GM19438 (cell line): ENCODE data around the gene SHROOM3.

Experiments
- ATAC-seq: cut with Tn5 transposase; IDR thresholded peaks from one replicate; pipeline ENCODE4 v1.9.1; 2021; ENCODE audit warnings: low read depth; ENCODE audit not compliant: unreplicated experiment

SHROOM3 gene

DNA sequence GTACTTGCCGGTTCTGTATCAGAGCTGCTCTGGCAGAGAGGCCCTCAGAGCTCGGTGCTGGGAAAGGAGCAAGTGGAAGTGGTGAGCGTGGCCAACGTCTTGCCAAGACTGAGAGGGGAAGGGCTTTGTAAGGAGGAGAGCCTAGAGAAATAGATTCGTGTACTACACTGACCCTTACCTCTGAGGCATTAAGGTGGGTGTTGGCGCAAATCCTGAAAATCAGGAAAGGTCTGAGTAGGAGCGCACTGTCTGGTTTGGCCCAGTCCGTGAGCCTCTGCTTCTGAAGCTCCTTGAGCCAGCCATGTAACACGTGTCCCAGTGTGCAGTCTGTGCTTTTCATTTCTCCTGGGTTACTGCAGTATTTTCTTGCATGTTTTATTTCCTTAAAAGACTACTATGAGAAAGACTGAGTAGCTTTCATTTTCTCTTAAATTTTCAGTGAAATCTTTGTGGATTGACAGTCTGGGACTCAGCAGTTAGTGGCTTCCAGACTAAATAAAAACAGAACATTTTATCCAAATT lies 322.4 kb downstream of the SHROOM3 start:
- ATAC-seq, result no peak

- ATAC-seq, result peak; percentile 56
These were observed 323.4 kb downstream of the SHROOM3 start for GRCh38 chr4:76758290-76758882.

DNA sequence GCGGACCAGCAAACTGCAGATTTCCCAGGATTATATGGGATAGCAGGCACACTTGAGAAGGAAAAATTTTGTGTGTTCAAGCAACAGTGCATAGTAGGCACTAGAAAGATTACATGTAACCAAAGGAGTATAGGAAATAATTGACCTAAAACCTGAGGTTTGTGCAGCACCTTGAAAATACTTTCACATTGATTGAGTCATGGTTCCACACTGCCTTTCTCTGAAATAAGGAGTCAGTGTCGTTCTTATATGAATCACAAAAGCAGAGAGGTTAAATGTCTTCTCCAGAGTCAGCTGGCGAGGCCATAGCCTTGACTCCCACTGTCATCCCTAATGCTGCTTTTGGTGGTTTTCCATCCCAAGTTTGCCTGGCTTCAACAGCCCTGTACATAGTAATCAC lies 324.0 kb downstream of the SHROOM3 start:
- ATAC-seq, result no peak

GRCh38 chr4:76760193-76760592 lies 325.2 kb downstream of the SHROOM3 start:
- no peak for ATAC-seq

GRCh38 chr4:76762137-76763130 lies 327.4 kb downstream of the SHROOM3 start:
- no peak for ATAC-seq

GRCh38 chr4:76764251-76764650 lies 329.2 kb downstream of the SHROOM3 start:
- no peak for ATAC-seq

- no peak for ATAC-seq
These were observed 330.6 kb downstream of the SHROOM3 start for GRCh38 chr4:76765473-76766183.

DNA sequence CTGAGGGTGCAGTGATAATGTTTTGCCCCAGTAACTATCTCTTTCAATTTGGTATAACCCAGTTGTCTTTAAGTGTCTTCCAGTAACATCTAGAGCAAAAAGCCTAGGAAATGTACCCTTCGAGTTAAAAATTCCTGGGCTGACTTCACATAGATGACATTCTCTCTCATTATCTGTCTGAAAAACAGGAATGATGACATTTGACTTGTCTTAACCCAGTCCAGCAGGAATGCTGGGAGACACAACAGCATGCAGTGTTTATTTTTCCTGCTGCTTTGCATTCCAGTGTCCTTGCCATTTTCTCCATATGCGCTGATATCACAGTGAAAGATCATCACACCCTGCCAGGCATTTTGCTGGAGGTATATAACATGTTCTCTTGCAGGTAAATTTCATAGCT lies 333.0 kb downstream of the SHROOM3 start:
- ATAC-seq, result no peak

GRCh38 chr4:76772498-76773106 lies 337.6 kb downstream of the SHROOM3 start:
- ATAC-seq, result no peak

DNA sequence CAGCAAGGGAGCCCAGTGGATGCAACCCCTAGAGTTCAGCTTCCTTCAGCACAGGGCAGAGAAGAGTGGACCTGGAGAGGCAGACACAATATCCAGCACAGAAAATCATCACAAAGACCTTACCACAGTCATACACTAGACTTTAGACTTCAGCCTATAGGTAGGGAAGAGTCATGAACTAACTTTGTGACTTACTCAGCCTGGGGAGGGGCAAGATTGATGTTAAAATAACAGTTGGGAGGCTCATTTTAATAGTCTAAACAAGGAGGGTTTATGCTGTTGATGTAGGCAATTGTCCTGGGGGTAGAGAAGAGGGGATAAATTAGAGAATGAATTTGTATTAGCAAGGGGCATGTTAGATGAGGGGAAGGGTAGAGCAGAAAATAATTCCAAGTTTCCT lies 338.7 kb downstream of the SHROOM3 start:
- no peak for ATAC-seq

GRCh38 chr4:76779740-76780459 lies 344.9 kb downstream of the SHROOM3 start:
- no peak for ATAC-seq

- ATAC-seq, result no peak
These were observed 346.0 kb downstream of the SHROOM3 start for GRCh38 chr4:76780781-76781697.

DNA sequence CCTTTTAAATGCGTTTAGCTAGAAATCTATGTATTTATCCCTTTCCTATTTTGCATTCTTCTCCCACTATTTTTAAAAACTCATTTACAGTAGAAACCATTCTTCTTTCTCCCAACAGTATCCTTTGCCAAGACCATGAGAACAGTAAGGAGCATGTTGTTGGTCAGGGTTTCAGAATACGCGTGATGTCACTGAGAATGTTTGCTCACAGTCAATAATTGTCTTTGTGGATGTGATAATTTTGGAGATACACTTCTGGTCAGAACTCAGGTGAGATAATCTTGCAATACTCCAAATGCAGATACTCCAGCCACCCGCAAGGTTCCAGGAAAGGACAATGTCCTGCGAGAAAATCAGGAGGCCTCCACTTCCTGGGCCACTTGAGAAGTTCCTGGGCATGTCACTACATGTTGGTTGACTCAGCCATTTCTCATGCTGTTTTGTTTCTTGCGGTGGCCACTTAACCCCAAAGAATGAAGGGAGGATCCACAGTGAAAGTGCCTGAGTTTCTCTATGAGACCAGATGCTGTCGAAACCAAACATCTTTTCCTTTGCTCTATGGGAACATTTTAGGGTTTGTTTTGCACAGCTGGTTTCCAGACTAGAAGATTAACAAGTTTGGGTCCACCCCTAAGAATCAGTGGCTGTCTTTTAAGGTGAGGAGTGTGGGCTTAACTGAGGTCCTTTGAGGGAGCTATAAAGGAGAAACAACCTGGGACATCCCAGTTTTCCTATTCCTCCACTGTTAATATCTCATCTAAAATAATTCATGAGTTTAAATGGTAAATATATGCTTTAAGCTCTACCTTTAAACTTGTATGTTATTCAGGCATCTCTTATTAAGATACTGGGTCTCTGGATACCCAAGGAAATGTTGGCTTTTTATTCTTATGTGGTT lies 346.9 kb downstream of the SHROOM3 start:
- no peak for ATAC-seq

DNA sequence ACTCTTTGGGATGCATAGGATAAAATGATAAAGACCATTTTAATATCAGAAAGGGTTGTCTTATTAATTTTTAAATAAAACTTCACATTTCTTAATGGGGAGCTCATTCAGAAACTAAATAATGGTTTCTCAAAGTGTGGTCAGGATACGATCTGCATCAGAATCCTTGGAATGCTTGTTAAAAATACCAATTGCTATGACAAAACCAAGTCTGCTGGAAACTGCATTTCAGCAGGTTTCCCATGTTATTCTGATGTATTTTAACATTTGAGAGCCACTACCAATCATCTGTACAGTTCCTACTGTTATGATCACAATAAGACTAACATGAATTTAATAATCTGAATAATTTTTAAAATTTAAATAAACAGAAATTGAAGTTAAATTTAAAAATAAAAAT lies 347.8 kb downstream of the SHROOM3 start:
- no peak for ATAC-seq

GRCh38 chr4:76783836-76784235 lies 348.8 kb downstream of the SHROOM3 start:
- ATAC-seq, result no peak

- ATAC-seq, result no peak
These were observed 349.2 kb downstream of the SHROOM3 start for GRCh38 chr4:76784237-76784636.

- no peak for ATAC-seq
These were observed 352.9 kb downstream of the SHROOM3 start for GRCh38 chr4:76787898-76788297.

- ATAC-seq, result no peak
These were observed 355.3 kb downstream of the SHROOM3 start for GRCh38 chr4:76790377-76790776.
